Neural progenitor cell (in vitro differentiated cells): Measurements from ENCODE around the gene CD3D. TPM values are rescaled to one million over a fixed set of nuclear protein-coding genes. Genes with fewer than 3 reads are reported as not detected.

Experiments used
- DNase-seq: peaks from one replicate; pipeline ENCODE4 v3.0.0-alpha.2; 2016; ENCODE audit warnings: low spot score
- H2AFZ ChIP-seq: fragments of 200-600 bp; sonication (generic); replicated peaks from 2 replicates; pipeline ENCODE4 v1.6.1; 2016; ENCODE audit warnings: antibody characterized with exemption
- H3F3A ChIP-seq: fragments of 200-600 bp; sonication (generic); 2 replicates; pipeline ENCODE4 v1.6.1; 2016; ENCODE audit warnings: antibody characterized with exemption, low read depth
- H3K27ac ChIP-seq: fragments of 200-600 bp; sonication (generic); 2 replicates; pipeline ENCODE4 v1.5.1; 2016; ENCODE audit warnings: mild to moderate bottlenecking
- H3K27me3 ChIP-seq: fragments of 200-600 bp; sonication (generic); 2 replicates; pipeline ENCODE4 v1.6.1; 2016; ENCODE audit warnings: mild to moderate bottlenecking, moderate library complexity
- H3K36me3 ChIP-seq: fragments of 200-600 bp; sonication (generic); 2 replicates; pipeline ENCODE4 v1.5.1; 2016
- H3K4me1 ChIP-seq: fragments of 200-600 bp; sonication (generic); 2 replicates; pipeline ENCODE4 v1.6.1; 2016; ENCODE audit warnings: mixed run types
- H3K4me2 ChIP-seq: fragments of 200-600 bp; sonication (generic); 2 replicates; pipeline ENCODE4 v1.6.1; 2016
- H3K4me3 ChIP-seq: fragments of 200-600 bp; sonication (generic); 2 replicates; pipeline ENCODE4 v1.5.1; 2016
- H3K79me2 ChIP-seq: fragments of 200-600 bp; sonication (generic); 2 replicates; pipeline ENCODE4 v1.6.1; 2016; ENCODE audit warnings: low read depth
- H3K9ac ChIP-seq: fragments of 200-600 bp; sonication (generic); 2 replicates; pipeline ENCODE4 v1.6.1; 2016
- H3K9me3 ChIP-seq: fragments of 200-600 bp; sonication (generic); 2 replicates; pipeline ENCODE4 v1.5.1; 2016; ENCODE audit warnings: low read depth
- H4K20me1 ChIP-seq: fragments of 200-600 bp; sonication (generic); 2 replicates; pipeline ENCODE4 v1.6.1; 2016; ENCODE audit warnings: low read depth
- H3K27ac Mint-ChIP-seq: 3 replicates; pipeline ENCODE4 v1.8.0; 2021; ENCODE audit warnings: mixed read lengths
- H3K27me3 Mint-ChIP-seq: 2 replicates; pipeline ENCODE4 v1.8.0; 2022; ENCODE audit warnings: low read depth, mild to moderate bottlenecking, inconsistent platforms, moderate library complexity, mixed read lengths; ENCODE audit not compliant: insufficient read depth
- H3K36me3 Mint-ChIP-seq: 3 replicates; pipeline ENCODE4 v1.8.0; 2021; ENCODE audit warnings: mixed read lengths
- H3K4me1 Mint-ChIP-seq: 3 replicates; pipeline ENCODE4 v1.8.0; 2021; ENCODE audit warnings: mixed read lengths
- H3K4me3 Mint-ChIP-seq: 3 replicates; pipeline ENCODE4 v1.8.0; 2021; ENCODE audit warnings: mild to moderate bottlenecking, moderate library complexity, mixed read lengths
- H3K9me3 Mint-ChIP-seq: 3 replicates; pipeline ENCODE4 v1.8.0; 2020; ENCODE audit warnings: mixed read lengths
- CTCF ChIP-seq: fragments of 200-600 bp; sonication (generic); IDR thresholded peaks from 2 replicates; pipeline ENCODE4 v1.5.1; 2017; ENCODE audit warnings: antibody characterized with exemption, mild to moderate bottlenecking
- EZH2 ChIP-seq: fragments of 200-600 bp; sonication (generic); IDR thresholded peaks from 2 replicates; pipeline ENCODE4 v1.6.1; 2017; ENCODE audit warnings: antibody characterized with exemption, mild to moderate bottlenecking, moderate library complexity
- EZH2phosphoT487 ChIP-seq: fragments of 200-600 bp; sonication (generic); IDR thresholded peaks from 2 replicates; pipeline ENCODE4 v1.6.1; 2017; ENCODE audit warnings: antibody characterized with exemption
- total RNA-seq: library from RNA; depleted of rRNA; stranded (reverse); fragments of >200 nt; gene quantifications from 2 replicates; pipeline ENCODE4 v1.2.3, GENCODE V29; 2015; ENCODE audit warnings: low replicate concordance

The CD3D gene
- total RNA-seq, 1 donor from 2014 or later = not detected

GRCh38 chr11:118334745-118335144 lies 7.8 kb downstream of the CD3D start:
- TF ChIP-seq EZH2phosphoT487 (no peak), EZH2 (no peak)
- H3K36me3 Mint-ChIP-seq = no peaks in the 10 kb centered on the region

GRCh38 chr11:118328745-118329144 lies 13.8 kb downstream of the CD3D start:
- H3K4me3 Mint-ChIP-seq = no peak overlapping the region
- no peaks in the 10 kb centered on the region for H3K27me3 ChIP-seq
- no peaks in the 10 kb centered on the region for H3K36me3 ChIP-seq
- H3K4me3 ChIP-seq = no peak overlapping the region
- no peak overlapping the region for H3K27ac ChIP-seq
- no peak overlapping the region for H3K9ac ChIP-seq
- H3K9me3 ChIP-seq = no peaks in the 10 kb centered on the region
- no peak overlapping the region for H3K4me2 ChIP-seq
- H3K79me2 ChIP-seq = no peaks in the 10 kb centered on the region
- no peaks in the 10 kb centered on the region for H3K27me3 Mint-ChIP-seq
- H3K9me3 Mint-ChIP-seq = peaks cover 13% of the 10 kb centered on the region
- no peaks in the 10 kb centered on the region for H3K4me1 ChIP-seq
- no peak overlapping the region for H2AFZ ChIP-seq
- H3F3A ChIP-seq = no peaks in the 10 kb centered on the region
- H3K27ac Mint-ChIP-seq = no peak overlapping the region
- H4K20me1 ChIP-seq = no peaks in the 10 kb centered on the region
- no peaks in the 10 kb centered on the region for H3K4me1 Mint-ChIP-seq
- H3K36me3 Mint-ChIP-seq = no peaks in the 10 kb centered on the region
- TF ChIP-seq EZH2phosphoT487 (no peak), CTCF (no peak), EZH2 (no peak)
- DNase-seq = no peak

More at GRCh38 chr11:118334745-118335144, 7.8 kb downstream of the CD3D start:
- Mint-ChIP-seq H3K4me1 (no peaks in the 10 kb centered on the region), H3K4me3 (no peak overlapping the region), H3K27me3 (peaks cover 9% of the 10 kb centered on the region), H3K9me3 (peaks cover 9% of the 10 kb centered on the region), H3K27ac (no peak overlapping the region)
- DNase-seq = no peak
- Histone ChIP-seq H3K27me3 (no peaks in the 10 kb centered on the region), H3K36me3 (no peaks in the 10 kb centered on the region), H3K4me2 (no peak overlapping the region), H4K20me1 (no peaks in the 10 kb centered on the region), H3K4me1 (no peaks in the 10 kb centered on the region), H3K4me3 (no peak overlapping the region), H3K9me3 (no peaks in the 10 kb centered on the region), H3K79me2 (no peaks in the 10 kb centered on the region), H3F3A (no peaks in the 10 kb centered on the region), H3K9ac (no peak overlapping the region), H3K27ac (no peak overlapping the region), H2AFZ (no peak overlapping the region)

GRCh38 chr11:118325283-118325682 lies 17.2 kb downstream of the CD3D start:
- H4K20me1 ChIP-seq = no peaks in the 10 kb centered on the region
- H3K36me3 ChIP-seq = no peaks in the 10 kb centered on the region
- no peaks in the 10 kb centered on the region for H3K4me1 Mint-ChIP-seq
- TF ChIP-seq EZH2 (no peak), CTCF (no peak), EZH2phosphoT487 (no peak)
- no peaks in the 10 kb centered on the region for H3K79me2 ChIP-seq
- no peaks in the 10 kb centered on the region for H3F3A ChIP-seq
- H2AFZ ChIP-seq = no peak overlapping the region
- no peaks in the 10 kb centered on the region for H3K9me3 ChIP-seq
- H3K27ac Mint-ChIP-seq = no peak overlapping the region
- no peak overlapping the region for H3K4me3 ChIP-seq
- no peak overlapping the region for H3K4me3 Mint-ChIP-seq
- no peak overlapping the region for H3K9ac ChIP-seq
- no peaks in the 10 kb centered on the region for H3K27me3 Mint-ChIP-seq
- no peak overlapping the region for H3K4me2 ChIP-seq
- H3K4me1 ChIP-seq = no peaks in the 10 kb centered on the region
- peaks cover 4% of the 10 kb centered on the region for H3K9me3 Mint-ChIP-seq
- no peaks in the 10 kb centered on the region for H3K36me3 Mint-ChIP-seq
- H3K27ac ChIP-seq = no peak overlapping the region
- no peak for DNase-seq
- H3K27me3 ChIP-seq = no peaks in the 10 kb centered on the region

- H3K27ac Mint-ChIP-seq = no peak overlapping the region
- Histone ChIP-seq H3K4me3 (no peak overlapping the region), H3K4me2 (no peak overlapping the region), H3K27ac (no peak overlapping the region), H3K27me3 (no peaks in the 10 kb centered on the region), H3K36me3 (no peaks in the 10 kb centered on the region), H2AFZ (no peak overlapping the region), H4K20me1 (no peaks in the 10 kb centered on the region), H3K9me3 (no peaks in the 10 kb centered on the region), H3F3A (no peaks in the 10 kb centered on the region), H3K4me1 (no peaks in the 10 kb centered on the region), H3K79me2 (no peaks in the 10 kb centered on the region), H3K9ac (no peak overlapping the region)
- H3K27me3 Mint-ChIP-seq = peaks cover 2% of the 10 kb centered on the region
- TF ChIP-seq EZH2 (no peak), CTCF (no peak)
- DNase-seq = no peak
- peaks cover 4% of the 10 kb centered on the region for H3K4me1 Mint-ChIP-seq
- no peak overlapping the region for H3K4me3 Mint-ChIP-seq
- no peaks in the 10 kb centered on the region for H3K9me3 Mint-ChIP-seq
- H3K36me3 Mint-ChIP-seq = no peaks in the 10 kb centered on the region
Observed at GRCh38 chr11:118322721-118323120, 19.8 kb downstream of the CD3D start.
